ENCODE results near the gene KCNT2. TPM values are rescaled to one million over a fixed set of nuclear protein-coding genes. Genes with fewer than 3 reads are reported as not detected.

The KCNT2 gene
- total RNA-seq, 1 experiment from 2014 or later, result not detected

- H3K4me2 ChIP-seq (ENCODE audit: low read length), result no peak overlapping the region
- DNase-seq (ENCODE audit: low read depth, low spot score), result no peak
- no peak for TF ChIP-seq ATF3 (IDR thresholded peaks at IDR 0.05)
- TF ChIP-seq SP1 (IDR thresholded peaks at IDR 0.05; ENCODE audit: low read depth), result no peak
- TF ChIP-seq SIN3A (IDR thresholded peaks at IDR 0.05; ENCODE audit: low read depth), result no peak
- POLR2A ChIA-PET, result no interaction called here
- no peak overlapping the region for H3K9ac ChIP-seq (ENCODE audit: low read length)
- no peaks in the 10 kb centered on the region for H4K20me1 ChIP-seq (ENCODE audit: insufficient read depth)
- RAD21 ChIA-PET (ENCODE audit: low non-redundant PET in 1 of 2, low total read pairs in 2 of 2, uncharacterized antibody in 2 of 2, unreplicated experiment in 2 of 2), result no interaction called here
- H3K36me3 ChIP-seq (ENCODE audit: control insufficient read depth in 1 of 2, insufficient read depth in 2 of 2, low read length in 2 of 2), result no peaks in the 10 kb centered on the region
- H3K4me1 ChIP-seq (ENCODE audit: control insufficient read depth in 1 of 2, insufficient read depth in 2 of 2, low read length in 2 of 2), result no peaks in the 10 kb centered on the region
- H3K27me3 ChIP-seq (ENCODE audit: insufficient read depth, low read length), result no peaks in the 10 kb centered on the region
- ATAC-seq, result no peak
- intact Hi-C loops (cut with micrococcal nuclease), result no loop called here
- no peak overlapping the region for H2AFZ ChIP-seq (ENCODE audit: low read depth, low read length, poor library complexity, severe bottlenecking)
- no peaks in the 10 kb centered on the region for H3K79me2 ChIP-seq (ENCODE audit: insufficient read depth, low read length)
- H3K9me2 ChIP-seq (ENCODE audit: insufficient read depth), result no peaks in the 10 kb centered on the region
- CTCF ChIA-PET, result no interaction called here
- H3K4me3 ChIP-seq (replicated peaks in 1 of 2; ENCODE audit: low read depth in 1 of 2, low read length in 2 of 2), result no peak overlapping the region
- BruUV-seq (replicated peaks), result no TSS peak
- H3K9me3 ChIP-seq (ENCODE audit: control insufficient read depth in 1 of 2, insufficient read depth in 1 of 2, low read depth in 1 of 2, low read length in 2 of 2), result no peaks in the 10 kb centered on the region
- no peak overlapping the region for H3K27ac ChIP-seq (ENCODE audit: low read depth, low read length)
Measured at GRCh38 chr1:196545222-196545621, 63.0 kb downstream of the KCNT2 start.

- H2AFZ ChIP-seq (ENCODE audit: low read depth, low read length, poor library complexity, severe bottlenecking), result no peak overlapping the region
- RAD21 ChIA-PET (ENCODE audit: low non-redundant PET in 1 of 2, low total read pairs in 2 of 2, uncharacterized antibody in 2 of 2, unreplicated experiment in 2 of 2), result no interaction called here
- no peaks in the 10 kb centered on the region for H3K27me3 ChIP-seq (ENCODE audit: insufficient read depth, low read length)
- DNase-seq (ENCODE audit: low read depth, low spot score) (no peak), ATAC-seq (no peak)
- CTCF ChIA-PET, result no interaction called here
- TF ChIP-seq JUND (IDR thresholded peaks at IDR 0.05) (no peak), CEBPB (IDR thresholded peaks at IDR 0.05; ENCODE audit: low read depth) (no peak)
- no peak overlapping the region for H3K9ac ChIP-seq (ENCODE audit: low read length)
- H3K9me3 ChIP-seq (ENCODE audit: control insufficient read depth in 1 of 2, insufficient read depth in 1 of 2, low read depth in 1 of 2, low read length in 2 of 2), result no peaks in the 10 kb centered on the region
- no peak overlapping the region for H3K4me3 ChIP-seq (replicated peaks in 1 of 2; ENCODE audit: low read depth in 1 of 2, low read length in 2 of 2)
- BruUV-seq (replicated peaks), result no TSS peak
- H3K4me1 ChIP-seq (ENCODE audit: control insufficient read depth in 1 of 2, insufficient read depth in 2 of 2, low read length in 2 of 2), result no peaks in the 10 kb centered on the region
- no peaks in the 10 kb centered on the region for H3K9me2 ChIP-seq (ENCODE audit: insufficient read depth)
- no peak overlapping the region for H3K27ac ChIP-seq (ENCODE audit: low read depth, low read length)
- intact Hi-C loops (cut with micrococcal nuclease), result no loop called here
- H3K79me2 ChIP-seq (ENCODE audit: insufficient read depth, low read length), result no peaks in the 10 kb centered on the region
- no peak overlapping the region for H3K4me2 ChIP-seq (ENCODE audit: low read length)
- POLR2A ChIA-PET, result no interaction called here
- H3K36me3 ChIP-seq (ENCODE audit: control insufficient read depth in 1 of 2, insufficient read depth in 2 of 2, low read length in 2 of 2), result no peaks in the 10 kb centered on the region
- H4K20me1 ChIP-seq (ENCODE audit: insufficient read depth), result no peaks in the 10 kb centered on the region
Measured at GRCh38 chr1:196544617-196545016, 63.6 kb downstream of the KCNT2 start.

- Histone ChIP-seq H3K4me3 (replicated peaks in 1 of 2; ENCODE audit: low read depth in 1 of 2, low read length in 2 of 2) (no peak overlapping the region), H3K9ac (ENCODE audit: low read length) (no peak overlapping the region), H3K79me2 (ENCODE audit: insufficient read depth, low read length) (no peaks in the 10 kb centered on the region), H3K4me2 (ENCODE audit: low read length) (no peak overlapping the region), H4K20me1 (ENCODE audit: insufficient read depth) (no peaks in the 10 kb centered on the region), H3K4me1 (ENCODE audit: control insufficient read depth in 1 of 2, insufficient read depth in 2 of 2, low read length in 2 of 2) (no peaks in the 10 kb centered on the region), H2AFZ (ENCODE audit: low read depth, low read length, poor library complexity, severe bottlenecking) (no peak overlapping the region), H3K27ac (ENCODE audit: low read depth, low read length) (no peak overlapping the region), H3K27me3 (ENCODE audit: insufficient read depth, low read length) (no peaks in the 10 kb centered on the region), H3K9me2 (ENCODE audit: insufficient read depth) (no peaks in the 10 kb centered on the region), H3K9me3 (ENCODE audit: control insufficient read depth in 1 of 2, insufficient read depth in 1 of 2, low read depth in 1 of 2, low read length in 2 of 2) (no peaks in the 10 kb centered on the region), H3K36me3 (ENCODE audit: control insufficient read depth in 1 of 2, insufficient read depth in 2 of 2, low read length in 2 of 2) (no peaks in the 10 kb centered on the region)
- intact Hi-C loops (cut with micrococcal nuclease), result no loop called here
- DNase-seq (ENCODE audit: low read depth, low spot score) (no peak), ATAC-seq (no peak)
- BruUV-seq (replicated peaks), result no TSS peak
- ChIA-PET CTCF (no interaction called here), RAD21 (ENCODE audit: low non-redundant PET in 1 of 2, low total read pairs in 2 of 2, uncharacterized antibody in 2 of 2, unreplicated experiment in 2 of 2) (no interaction called here), POLR2A (no interaction called here)
- TF ChIP-seq ELF1 (IDR thresholded peaks at IDR 0.05; ENCODE audit: borderline replicate concordance, low read depth) (no peak), REST (IDR thresholded peaks at IDR 0.05; ENCODE audit: low read depth) (no peak), MAX (IDR thresholded peaks at IDR 0.05) (no peak), ZFX (IDR thresholded peaks at IDR 0.05) (no peak), SIN3A (IDR thresholded peaks at IDR 0.05; ENCODE audit: low read depth) (no peak), EGR1 (IDR thresholded peaks at IDR 0.05; ENCODE audit: low read depth) (no peak), JUND (IDR thresholded peaks at IDR 0.05) (no peak)
Measured at GRCh38 chr1:196543833-196544232, 64.4 kb downstream of the KCNT2 start.

Data from HCT116 (cell line).